Esophagus muscularis mucosa (tissue), 4 donors: ENCODE measurements around the gene MRPS7. TPM values are rescaled to one million over a fixed set of nuclear protein-coding genes. Genes with fewer than 3 reads are reported as not detected.
A peak's percentile ranks its signal among the peaks of the same experiment; 100 is the strongest.

ENCODE experiments used
- DNase-seq: peaks from one replicate; pipeline ENCODE4 v3.0.0-alpha.2; 2017; ENCODE audit errors: extremely low spot score
- H3K27ac ChIP-seq, 4 donors: fragments of 200-600 bp; sonication (generic); replicated peaks in 1 of 4; 1 replicate in 3 of 4; 2 replicates in 1 of 4; pipeline ENCODE4 v1.5.1; 2016 to 2019; ENCODE audit warnings: mild to moderate bottlenecking in 1 of 4
- H3K27me3 ChIP-seq, 4 donors: fragments of 200-600 bp; sonication (generic); one replicate each; pipeline versions ENCODE4 v1.5.1 to v1.6.0; 2016 to 2019
- H3K36me3 ChIP-seq, 4 donors: fragments of 200-600 bp; sonication (generic); one replicate each; pipeline ENCODE4 v1.5.1; 2016 to 2019
- H3K4me1 ChIP-seq, 4 donors: fragments of 200-600 bp; sonication (generic); one replicate each; pipeline ENCODE4 v1.5.1; 2016 to 2019
- H3K4me3 ChIP-seq, 4 donors: fragments of 200-600 bp; sonication (generic); 1 replicate in 2 of 4; 2 replicates in 2 of 4; pipeline ENCODE4 v1.5.1; 2016 to 2019; ENCODE audit warnings: mild to moderate bottlenecking in 4 of 4, moderate library complexity in 1 of 4
- H3K9me3 ChIP-seq, 4 donors: fragments of 200-600 bp; sonication (generic); 1 replicate in 3 of 4; 2 replicates in 1 of 4; pipeline ENCODE4 v1.5.1; 2016 to 2019
- EP300 ChIP-seq: sonication (generic); formaldehyde crosslinking; IDR thresholded peaks from one replicate; pipeline ENCODE4 v1.6.1; 2017; ENCODE audit warnings: antibody characterized with exemption
- POLR2A ChIP-seq: fragments of 450-650 bp; IDR thresholded peaks from one replicate; pipeline ENCODE4 v1.6.1; 2017; ENCODE audit warnings: antibody characterized with exemption, moderate library complexity, mild to moderate bottlenecking, low read depth
- POLR2AphosphoS5 ChIP-seq, 2 donors: sonication (generic); formaldehyde crosslinking; IDR thresholded peaks; one replicate each; pipeline ENCODE4 v1.6.1; 2017; ENCODE audit warnings: antibody characterized with exemption in 2 of 2
- WGBS: methylation state at CpG from one replicate; pipeline ENCODE4 v1.1.5; 2018; 5-methylcytosine and 5-hydroxymethylcytosine counted together
- intact Hi-C: fragments of 100-400 bp; cut with DNase I; formaldehyde crosslinking; loops from one replicate; pipeline ENCODE4 v1.15.1; 2023
- total RNA-seq, 4 donors: library from RNA; depleted of rRNA; stranded (reverse); fragments of >200 nt; gene quantifications; one replicate each; pipeline versions ENCODE4 v1.1.0 to v1.2.1, GENCODE V29; 2016
- TF ChIP-seq, protein P1 (sequence below), 3 experiments: fragments of 200-600 bp in 2 of 3; fragments of 450-650 bp in 1 of 3; sonication (generic) in 2 of 3; IDR thresholded peaks; one replicate each; pipeline ENCODE4 v1.5.1; 2017 to 2019; ENCODE audit warnings: antibody characterized with exemption in 3 of 3, mild to moderate bottlenecking in 2 of 3, moderate library complexity in 1 of 3

The MRPS7 gene
- total RNA-seq, 4 donors from 2014 or later = 37.8 to 40.6 (median 39.1) TPM

DNA sequence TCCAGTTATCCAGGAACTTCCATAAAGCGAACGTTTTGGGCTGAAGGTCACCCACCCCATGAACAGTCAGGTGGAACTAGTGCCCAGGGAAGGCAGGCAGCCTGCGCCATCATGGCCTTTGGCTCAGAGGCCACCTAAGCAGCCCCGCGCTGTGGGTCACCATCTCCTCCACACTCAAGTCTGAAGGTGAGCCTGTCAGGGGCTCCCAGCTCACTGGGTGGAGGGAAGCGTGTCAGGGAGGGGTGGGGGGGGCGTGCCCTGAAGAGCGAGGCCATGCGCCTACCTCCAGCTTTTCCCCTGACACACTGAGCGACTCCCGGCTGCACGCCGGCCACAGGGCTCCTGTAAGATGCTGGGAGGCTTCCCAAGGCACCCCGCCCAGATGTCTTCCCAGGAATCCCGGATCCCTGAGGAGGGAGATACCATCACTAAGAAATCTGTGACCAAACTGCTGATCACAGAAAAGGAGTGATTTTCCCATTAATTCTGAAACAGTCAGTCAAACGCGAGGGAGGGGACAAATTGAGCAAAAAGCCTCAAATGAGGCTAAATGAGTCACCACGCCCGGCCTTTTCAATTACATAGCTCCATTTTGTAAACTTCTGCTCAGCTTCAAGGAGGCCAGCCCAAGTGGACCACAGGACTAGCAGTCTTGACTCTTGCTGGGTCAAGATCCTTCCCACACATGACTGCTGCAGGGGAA lies 54.0 kb downstream of the MRPS7 start:
- no peaks in the 10 kb centered on the region for H3K27me3 ChIP-seq
- H3K4me3 ChIP-seq = no peak overlapping the region
- TF ChIP-seq POLR2A (no peak), EP300 (no peak), POLR2AphosphoS5 (IDR thresholded peaks at IDR 0.05) (no peak)
- TF ChIP-seq, protein P1, sequence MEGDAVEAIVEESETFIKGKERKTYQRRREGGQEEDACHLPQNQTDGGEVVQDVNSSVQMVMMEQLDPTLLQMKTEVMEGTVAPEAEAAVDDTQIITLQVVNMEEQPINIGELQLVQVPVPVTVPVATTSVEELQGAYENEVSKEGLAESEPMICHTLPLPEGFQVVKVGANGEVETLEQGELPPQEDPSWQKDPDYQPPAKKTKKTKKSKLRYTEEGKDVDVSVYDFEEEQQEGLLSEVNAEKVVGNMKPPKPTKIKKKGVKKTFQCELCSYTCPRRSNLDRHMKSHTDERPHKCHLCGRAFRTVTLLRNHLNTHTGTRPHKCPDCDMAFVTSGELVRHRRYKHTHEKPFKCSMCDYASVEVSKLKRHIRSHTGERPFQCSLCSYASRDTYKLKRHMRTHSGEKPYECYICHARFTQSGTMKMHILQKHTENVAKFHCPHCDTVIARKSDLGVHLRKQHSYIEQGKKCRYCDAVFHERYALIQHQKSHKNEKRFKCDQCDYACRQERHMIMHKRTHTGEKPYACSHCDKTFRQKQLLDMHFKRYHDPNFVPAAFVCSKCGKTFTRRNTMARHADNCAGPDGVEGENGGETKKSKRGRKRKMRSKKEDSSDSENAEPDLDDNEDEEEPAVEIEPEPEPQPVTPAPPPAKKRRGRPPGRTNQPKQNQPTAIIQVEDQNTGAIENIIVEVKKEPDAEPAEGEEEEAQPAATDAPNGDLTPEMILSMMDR (IDR thresholded peaks at IDR 0.05) = no peak
- WGBS = 70% methylated on average over 9 of the region's 19 CpGs
- H3K4me1 ChIP-seq = peaks cover 0 to 3% (median 0%) of the 10 kb centered on the region in 4 donors
- H3K27ac ChIP-seq = peak overlapping the region in 2 of 4 donors; percentile 14 to 48
- intact Hi-C loops = no loop called here
- peaks cover 16 to 34% (median 32%) of the 10 kb centered on the region in 4 donors for H3K36me3 ChIP-seq
- H3K9me3 ChIP-seq = no peaks in the 10 kb centered on the region
- no peak for DNase-seq

Other genes starting within 250 kb of the MRPS7 start
- gene MRPL58, start 249.2 kb upstream of the MRPS7 start, total RNA-seq = 10 to 100 TPM; 34.9 to 47.8 (median 40.2) TPM
- 100 to 1,000 TPM; 202 to 388 (median 256) TPM for gene ATP5PD, start 214.9 kb upstream of the MRPS7 start, total RNA-seq
- gene KCTD2, start 214.7 kb upstream of the MRPS7 start, total RNA-seq = 10 to 100 TPM; 20.3 to 37.7 (median 29.9) TPM
- 1 to 10 TPM; 3.8 to 9.7 (median 7.6) TPM for gene SLC16A5, start 173.9 kb upstream of the MRPS7 start, total RNA-seq
- 10 to 100 TPM in 1 of 4 donors, 1 to 10 TPM in 3; 3.5 to 10.3 (median 6.7) TPM for gene ARMC7, start 151.9 kb upstream of the MRPS7 start, total RNA-seq
- gene NT5C, start 130.1 kb upstream of the MRPS7 start, total RNA-seq = 10 to 100 TPM; 70.6 to 98.7 (median 75.1) TPM
- gene JPT1, start 107.4 kb upstream of the MRPS7 start, total RNA-seq = 10 to 100 TPM in 3 of 4 donors, 1 to 10 TPM in 1; 5.4 to 24.2 (median 18.4) TPM
- gene SUMO2, start 78.9 kb upstream of the MRPS7 start, total RNA-seq = 100 to 1,000 TPM in 1 of 4 donors, 10 to 100 TPM in 3; 64.4 to 101 (median 80.0) TPM
- gene NUP85, start 56.2 kb upstream of the MRPS7 start, total RNA-seq = 10 to 100 TPM; 20.4 to 32.4 (median 23.3) TPM
- 10 to 100 TPM; 14.6 to 31.4 (median 21.2) TPM for gene GGA3, start 273 bp upstream of the MRPS7 start, total RNA-seq
- gene MIF4GD, start 9.4 kb downstream of the MRPS7 start, total RNA-seq = 10 to 100 TPM; 42.4 to 52.0 (median 44.8) TPM
- gene SLC25A19, start 27.6 kb downstream of the MRPS7 start, total RNA-seq = 10 to 100 TPM in 3 of 4 donors, 1 to 10 TPM in 1; 9.6 to 17.5 (median 15.2) TPM
- 100 to 1,000 TPM in 3 of 4 donors, 10 to 100 TPM in 1; 84.3 to 140 (median 113) TPM for gene GRB2, start 143.8 kb downstream of the MRPS7 start, total RNA-seq
- 10 to 100 TPM; 35.3 to 71.4 (median 46.3) TPM for gene TMEM94, start 194.8 kb downstream of the MRPS7 start, total RNA-seq